AG09319 (cell line): ENCODE results near the gene ST8SIA1.

Experiments used
- DNase-seq: peaks from one replicate; pipeline ENCODE4 v3.0.0-alpha.2; 2010; ENCODE audit warnings: low read depth; ENCODE audit errors: extremely low read depth
- CTCF ChIP-seq: IDR thresholded peaks from 2 replicates; pipeline ENCODE4 v1.5.1; 2011; ENCODE audit warnings: low read depth, mild to moderate bottlenecking, inconsistent platforms, low read length, moderate library complexity

Gene ST8SIA1

GRCh38 chr12:22271023-22271422 is 63.5 kb downstream of the ST8SIA1 start:
- TF ChIP-seq CTCF = no peak
- peak; percentile 74 for DNase-seq

GRCh38 chr12:22268973-22269372 is 65.5 kb downstream of the ST8SIA1 start:
- no peak for TF ChIP-seq CTCF
- no peak for DNase-seq

GRCh38 chr12:22268406-22268805 is 66.1 kb downstream of the ST8SIA1 start:
- no peak for TF ChIP-seq CTCF
- no peak for DNase-seq

- TF ChIP-seq CTCF = no peak
- no peak for DNase-seq
Observed at GRCh38 chr12:22266101-22266500, 68.4 kb downstream of the ST8SIA1 start.

GRCh38 chr12:22264380-22264779 is 70.1 kb downstream of the ST8SIA1 start:
- DNase-seq = no peak
- no peak for TF ChIP-seq CTCF

- no peak for DNase-seq
- no peak for TF ChIP-seq CTCF
Observed at GRCh38 chr12:22262309-22262708, 72.2 kb downstream of the ST8SIA1 start.

- no peak for TF ChIP-seq CTCF
- DNase-seq = no peak
Observed at GRCh38 chr12:22257100-22257499, 77.4 kb downstream of the ST8SIA1 start.
